ENCODE data around the gene VTI1A. TPM values are rescaled to one million over a fixed set of nuclear protein-coding genes. Genes with fewer than 3 reads are reported as not detected.

The VTI1A gene
- total and polyA plus RNA-seq, 9 of the 15 experiments (the other 6 are each of a cell fraction or from before 2014, with no cell fraction given) = 9.3 to 21.4 (median 16.0) TPM

- BruUV-seq (replicated peaks) = no TSS peak
- Histone ChIP-seq H4K20me1 (replicated peaks; ENCODE audit: control insufficient read depth, insufficient read depth, low read length) (no peaks in the 10 kb centered on the region), H3K4me3 (no peak overlapping the region), H3K9me1 (ENCODE audit: control insufficient read depth, insufficient read depth, low read length) (no peaks in the 10 kb centered on the region), H3K79me2 (ENCODE audit: control insufficient read depth, insufficient read depth, low read length) (no peaks in the 10 kb centered on the region), H3K9me3 (replicated peaks; ENCODE audit: control insufficient read depth, insufficient read depth, low read depth, low read length) (no peaks in the 10 kb centered on the region), H2AFZ (ENCODE audit: low read depth, low read length) (no peak overlapping the region), H3K36me3 (ENCODE audit: control insufficient read depth, insufficient read depth, low read length) (no peaks in the 10 kb centered on the region; the same call in 2 of the 3 replicates), H3K4me1 (replicated peaks in 1 of 2; ENCODE audit: control insufficient read depth in 2 of 2, insufficient read depth in 2 of 2, low read length in 2 of 2) (no peaks in the 10 kb centered on the region), H3K27ac (ENCODE audit: extremely low read depth, low read depth, low read length) (no peak overlapping the region), H3K4me2 (ENCODE audit: insufficient read depth, low read length) (no peak overlapping the region), H3K9ac (ENCODE audit: insufficient read depth in 1 of 2, low read depth in 2 of 2, low read length in 2 of 2) (no peak overlapping the region), H3K27me3 (ENCODE audit: control insufficient read depth in 2 of 2, insufficient read depth in 2 of 2, low read length in 2 of 2) (no peaks in the 10 kb centered on the region)
- FAIRE-seq = no peak
- POLR2A ChIA-PET = no interaction called here
- TF ChIP-seq ZKSCAN3 (CRISPR knock-in tag; IDR thresholded peaks at IDR 0.05) (no peak), ZC3H11A (IDR thresholded peaks at IDR 0.05; ENCODE audit: low read depth, low read length) (no peak), XRCC4 (IDR thresholded peaks at IDR 0.05; ENCODE audit: extremely low read depth, insufficient read depth, insufficient read length) (no peak), CBX2 (IDR thresholded peaks at IDR 0.05; ENCODE audit: insufficient read depth, low read length, poor library complexity, severe bottlenecking) (no peak), POLR2AphosphoS5 (IDR thresholded peaks at IDR 0.05; ENCODE audit: control insufficient read depth, insufficient read depth, low read depth, low read length) (no peak), ADNP (tag; IDR thresholded peaks at IDR 0.05) (no peak), EZH2 (IDR thresholded peaks at IDR 0.05; ENCODE audit: borderline replicate concordance, low read depth, low read length) (no peak), RBM34 (IDR thresholded peaks at IDR 0.05; ENCODE audit: borderline replicate concordance, insufficient read depth, low read length) (no peak), RBM14 (IDR thresholded peaks at IDR 0.05; ENCODE audit: borderline replicate concordance, insufficient read depth, low read depth, low read length) (no peak), ZNF24 (IDR thresholded peaks at IDR 0.05) (no peak), ZBTB49 (CRISPR knock-in tag; IDR thresholded peaks at IDR 0.05; ENCODE audit: borderline replicate concordance) (no peak), KLF6 (CRISPR knock-in tag; IDR thresholded peaks at IDR 0.05; ENCODE audit: borderline replicate concordance) (no peak), MTA3 (IDR thresholded peaks at IDR 0.05; ENCODE audit: borderline replicate concordance) (no peak), BRD9 (IDR thresholded peaks at IDR 0.05; ENCODE audit: low read depth, partially characterized antibody) (no peak), PHF20 (IDR thresholded peaks at IDR 0.05; ENCODE audit: partially characterized antibody) (no peak)
- TF ChIP-seq, protein P1, sequence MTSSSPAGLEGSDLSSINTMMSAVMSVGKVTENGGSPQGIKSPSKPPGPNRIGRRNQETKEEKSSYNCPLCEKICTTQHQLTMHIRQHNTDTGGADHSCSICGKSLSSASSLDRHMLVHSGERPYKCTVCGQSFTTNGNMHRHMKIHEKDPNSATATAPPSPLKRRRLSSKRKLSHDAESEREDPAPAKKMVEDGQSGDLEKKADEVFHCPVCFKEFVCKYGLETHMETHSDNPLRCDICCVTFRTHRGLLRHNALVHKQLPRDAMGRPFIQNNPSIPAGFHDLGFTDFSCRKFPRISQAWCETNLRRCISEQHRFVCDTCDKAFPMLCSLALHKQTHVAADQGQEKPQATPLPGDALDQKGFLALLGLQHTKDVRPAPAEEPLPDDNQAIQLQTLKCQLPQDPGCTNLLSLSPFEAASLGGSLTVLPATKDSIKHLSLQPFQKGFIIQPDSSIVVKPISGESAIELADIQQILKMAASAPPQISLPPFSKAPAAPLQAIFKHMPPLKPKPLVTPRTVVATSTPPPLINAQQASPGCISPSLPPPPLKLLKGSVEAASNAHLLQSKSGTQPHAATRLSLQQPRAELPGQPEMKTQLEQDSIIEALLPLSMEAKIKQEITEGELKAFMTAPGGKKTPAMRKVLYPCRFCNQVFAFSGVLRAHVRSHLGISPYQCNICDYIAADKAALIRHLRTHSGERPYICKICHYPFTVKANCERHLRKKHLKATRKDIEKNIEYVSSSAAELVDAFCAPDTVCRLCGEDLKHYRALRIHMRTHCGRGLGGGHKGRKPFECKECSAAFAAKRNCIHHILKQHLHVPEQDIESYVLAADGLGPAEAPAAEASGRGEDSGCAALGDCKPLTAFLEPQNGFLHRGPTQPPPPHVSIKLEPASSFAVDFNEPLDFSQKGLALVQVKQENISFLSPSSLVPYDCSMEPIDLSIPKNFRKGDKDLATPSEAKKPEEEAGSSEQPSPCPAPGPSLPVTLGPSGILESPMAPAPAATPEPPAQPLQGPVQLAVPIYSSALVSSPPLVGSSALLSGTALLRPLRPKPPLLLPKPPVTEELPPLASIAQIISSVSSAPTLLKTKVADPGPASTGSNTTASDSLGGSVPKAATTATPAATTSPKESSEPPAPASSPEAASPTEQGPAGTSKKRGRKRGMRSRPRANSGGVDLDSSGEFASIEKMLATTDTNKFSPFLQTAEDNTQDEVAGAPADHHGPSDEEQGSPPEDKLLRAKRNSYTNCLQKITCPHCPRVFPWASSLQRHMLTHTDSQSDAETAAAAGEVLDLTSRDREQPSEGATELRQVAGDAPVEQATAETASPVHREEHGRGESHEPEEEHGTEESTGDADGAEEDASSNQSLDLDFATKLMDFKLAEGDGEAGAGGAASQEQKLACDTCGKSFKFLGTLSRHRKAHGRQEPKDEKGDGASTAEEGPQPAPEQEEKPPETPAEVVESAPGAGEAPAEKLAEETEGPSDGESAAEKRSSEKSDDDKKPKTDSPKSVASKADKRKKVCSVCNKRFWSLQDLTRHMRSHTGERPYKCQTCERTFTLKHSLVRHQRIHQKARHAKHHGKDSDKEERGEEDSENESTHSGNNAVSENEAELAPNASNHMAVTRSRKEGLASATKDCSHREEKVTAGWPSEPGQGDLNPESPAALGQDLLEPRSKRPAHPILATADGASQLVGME (CRISPR knock-in tag; IDR thresholded peaks at IDR 0.05) = no peak
- intact Hi-C loops (cut with micrococcal nuclease) = no loop called here
- no peak for DNase-seq (ENCODE audit: extremely low read depth in 1 of 4, low spot score in 3 of 4)
- in situ Hi-C loops (cut with MboI) = no loop called here
- ATAC-seq = no peak
- 100% methylated on average over 1 of the region's 5 CpGs for WGBS (ENCODE audit: insufficient coverage, low coverage, missing lambda C conversion rate)
- CTCF ChIA-PET (ENCODE audit: low intra/inter-chr PET ratio) = no interaction called here
Measured at GRCh38 chr10:112799038-112799437, 352.0 kb downstream of the VTI1A start.

All from K562 (cell line).